ENCODE measurements around the gene ZNF768. TPM values are rescaled to one million over a fixed set of nuclear protein-coding genes. Genes with fewer than 3 reads are reported as not detected.

The ZNF768 gene
- polyA plus RNA-seq, 1 experiment: 17.2 TPM

- Histone ChIP-seq H3K27me3 (ENCODE audit: control insufficient read depth, insufficient read depth, low read length) (no peaks in the 10 kb centered on the region), H3K4me3 (ENCODE audit: low read depth, low read length) (no peak overlapping the region), H3K36me3 (ENCODE audit: control insufficient read depth, insufficient read depth, low read length) (peaks cover 8% of the 10 kb centered on the region)
- ChIA-PET CTCF (interaction anchor here (0.7 to 1.8 kb wide), 3 partner anchors 24 to 129 kb away, joined by 3 to 8 read pairs (median 5); partner anchors contain the start of genes DCTPP1, PRR14 and ZNF747), POLR2A (no interaction called here)
- TF ChIP-seq CTCF (IDR thresholded peaks at IDR 0.05; ENCODE audit: insufficient read depth, low read depth, low read length): no peak
- no peak for DNase-seq (ENCODE audit: low read depth)
Observed at GRCh38 chr16:30559690-30560089, 33.3 kb upstream of the ZNF768 start.

- ChIA-PET CTCF (interaction anchor here (1.4 to 2.2 kb wide), 4 partner anchors 13 to 129 kb away, joined by 4 to 9 read pairs (median 6); partner anchors contain the start of genes DCTPP1 and ZNF747), POLR2A (interaction anchor here (0.6 kb wide), 1 partner anchor 487 kb away, joined by 3 read pairs; no protein-coding TSS in a partner anchor)
- Histone ChIP-seq H3K36me3 (ENCODE audit: control insufficient read depth, insufficient read depth, low read length) (peaks cover 11% of the 10 kb centered on the region), H3K27me3 (ENCODE audit: control insufficient read depth, insufficient read depth, low read length) (no peaks in the 10 kb centered on the region), H3K4me3 (ENCODE audit: low read depth, low read length) (peak overlapping the region; percentile 10)
- no peak for TF ChIP-seq CTCF (IDR thresholded peaks at IDR 0.05; ENCODE audit: insufficient read depth, low read depth, low read length)
- DNase-seq (ENCODE audit: low read depth): no peak
Observed at GRCh38 chr16:30558789-30559377, 32.5 kb upstream of the ZNF768 start.

GRCh38 chr16:30557957-30558788 lies 31.8 kb upstream of the ZNF768 start, which contains the start of gene ZNF764:
TSS of gene ZNF764 (minus strand) at chr16:30558374. CDS start at chr16:30558182, 192 bp downstream.
- DNase-seq (ENCODE audit: low read depth): peak; percentile 88
- POLR2A ChIA-PET: interaction anchor here (0.6 kb wide), 1 partner anchor 486 kb away, joined by 3 read pairs; no protein-coding TSS in a partner anchor

GRCh38 chr16:30557707-30557956 lies 31.3 kb upstream of the ZNF768 start:
- no peak for TF ChIP-seq CTCF (IDR thresholded peaks at IDR 0.05; ENCODE audit: insufficient read depth, low read depth, low read length)
- no peak for DNase-seq (ENCODE audit: low read depth)
- peak overlapping the region; percentile 86 for H3K4me3 ChIP-seq (ENCODE audit: low read depth, low read length)
- ChIA-PET CTCF (interaction anchor here (1.3 to 2.2 kb wide), 6 partner anchors 14 to 127 kb away, joined by 4 to 9 read pairs (median 4); partner anchors contain the start of gene DCTPP1), POLR2A (no interaction called here)
- peaks cover 15% of the 10 kb centered on the region for H3K36me3 ChIP-seq (ENCODE audit: control insufficient read depth, insufficient read depth, low read length)
- no peaks in the 10 kb centered on the region for H3K27me3 ChIP-seq (ENCODE audit: control insufficient read depth, insufficient read depth, low read length)

More at GRCh38 chr16:30557957-30558788, 31.8 kb upstream of the ZNF768 start, which contains the start of gene ZNF764:
- Histone ChIP-seq H3K27me3 (ENCODE audit: control insufficient read depth, insufficient read depth, low read length) (no peaks in the 10 kb centered on the region), H3K36me3 (ENCODE audit: control insufficient read depth, insufficient read depth, low read length) (peaks cover 11% of the 10 kb centered on the region), H3K4me3 (ENCODE audit: low read depth, low read length) (peak within 1 kb of the TSS; percentile 86)
- CTCF ChIA-PET: interaction anchor here (1.3 to 2.2 kb wide), 7 partner anchors 14 to 128 kb away, joined by 4 to 9 read pairs (median 4); partner anchors contain the start of genes DCTPP1 and ZNF747
- TF ChIP-seq CTCF (IDR thresholded peaks at IDR 0.05; ENCODE audit: insufficient read depth, low read depth, low read length): no peak

GRCh38 chr16:30556125-30556473 lies 29.7 kb upstream of the ZNF768 start:
- no peak overlapping the region for H3K4me3 ChIP-seq (ENCODE audit: low read depth, low read length)
- ChIA-PET CTCF (interaction anchor here (1.7 kb wide), 1 partner anchor 21 kb away, joined by 4 read pairs; no protein-coding TSS in a partner anchor), POLR2A (interaction anchor here (0.5 kb wide), 1 partner anchor 55 kb away, joined by 9 read pairs; no protein-coding TSS in a partner anchor)
- H3K27me3 ChIP-seq (ENCODE audit: control insufficient read depth, insufficient read depth, low read length): no peaks in the 10 kb centered on the region
- TF ChIP-seq CTCF (IDR thresholded peaks at IDR 0.05; ENCODE audit: insufficient read depth, low read depth, low read length): no peak
- no peak for DNase-seq (ENCODE audit: low read depth)
- peaks cover 15% of the 10 kb centered on the region for H3K36me3 ChIP-seq (ENCODE audit: control insufficient read depth, insufficient read depth, low read length)

Data from BJ (cell line).